ENCODE results near the gene MYO1H. TPM values are rescaled to one million over a fixed set of nuclear protein-coding genes. Genes with fewer than 3 reads are reported as not detected.

MYO1H gene
- total and polyA plus RNA-seq, 2 of the 13 experiments (the other 11 are each of a cell fraction or from before 2014, with no cell fraction given): not detected

DNA sequence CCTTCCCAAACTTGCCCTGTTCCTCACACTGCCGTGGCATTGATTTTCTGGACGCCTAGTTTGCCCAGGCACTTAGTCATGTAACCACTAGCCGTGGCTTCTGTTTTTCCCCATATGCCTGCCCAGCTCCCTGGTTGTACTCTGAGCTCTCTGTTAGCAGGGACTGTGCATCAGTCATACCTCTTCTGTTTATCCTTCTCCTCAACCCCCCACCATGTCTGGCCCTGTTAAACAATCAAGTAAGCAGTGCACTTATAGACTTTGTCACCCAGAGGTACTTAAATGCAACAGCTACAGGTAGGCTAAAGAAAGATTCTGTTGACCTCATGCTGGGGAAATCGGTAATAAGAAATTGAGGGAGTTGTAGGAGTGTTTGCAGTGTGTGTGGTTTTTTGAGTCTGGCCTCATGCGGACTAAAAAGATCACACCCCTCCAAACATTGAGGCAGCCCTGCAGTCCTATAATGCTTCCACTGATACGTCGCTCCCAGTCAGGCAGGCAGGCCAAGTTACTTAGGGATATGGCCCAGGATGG is 146.7 kb downstream of the MYO1H start (continued):
- TF ChIP-seq JUND (CRISPR knock-in tag; IDR thresholded peaks at IDR 0.05) (no peak), SOX5 (CRISPR knock-in tag; IDR thresholded peaks at IDR 0.05; ENCODE audit: borderline replicate concordance) (peak; percentile 76), ZEB1 (IDR thresholded peaks at IDR 0.05; ENCODE audit: insufficient replicate concordance, low read depth) (peak; percentile 56), UBTF (CRISPR knock-in tag; IDR thresholded peaks at IDR 0.05) (peak; percentile 59), MIXL1 (CRISPR knock-in tag; IDR thresholded peaks at IDR 0.05) (peak; percentile 24; the same call in 1 of the 2 replicates)

- ChIA-PET POLR2A (interaction anchor here (1.1 to 2.4 kb wide), 3 partner anchors 16 to 33 kb away, joined by 3 to 18 read pairs (median 11); partner anchors contain the start of genes KCTD10 and UBE3B), CTCF (ENCODE audit: low intra/inter-chr PET ratio, low total read pairs) (no interaction called here)
- H3K4me2 ChIP-seq (ENCODE audit: low read depth, low read length): peak overlapping the region; percentile 52
- in situ Hi-C loops (cut with HindIII; ENCODE audit: extremely low pct_ligation_motif_present, low pct_unique_long_range_greater_than_20kb) (no loop called here), intact Hi-C loops (cut with micrococcal nuclease; ENCODE audit: unreplicated experiment) (loop anchor here (2.0 kb wide), 1 partner anchor 18 kb away; the partner anchor contains the start of genes KCTD10 and UBE3B)
- no peaks in the 10 kb centered on the region for H3K79me2 ChIP-seq (ENCODE audit: insufficient read depth, low read length)
- H3K4me3 ChIP-seq (replicated peaks in 1 of 3; ENCODE audit: insufficient read depth in 1 of 3, low read depth in 2 of 3, low read length in 3 of 3): no peak overlapping the region; a peak in 1 of 6 replicates
- H3K4me1 ChIP-seq (ENCODE audit: insufficient read depth, low read length): peaks cover 26% of the 10 kb centered on the region
- H3K36me3 ChIP-seq (replicated peaks in 1 of 2; ENCODE audit: control insufficient read depth in 1 of 2, insufficient read depth in 2 of 2, low read length in 2 of 2): peaks cover 5 to 36% of the 10 kb centered on the region in 2 experiments
- BruUV-seq (replicated peaks): no TSS peak
- H3K9ac ChIP-seq (ENCODE audit: insufficient read depth, low read depth, low read length): peak overlapping the region; percentile 47
- H3K27ac ChIP-seq (ENCODE audit: extremely low read length, insufficient read depth, low read length): peak overlapping the region; percentile 77
- H2AFZ ChIP-seq (ENCODE audit: low read length): no peak overlapping the region
- no peaks in the 10 kb centered on the region for H3K27me3 ChIP-seq (ENCODE audit: control insufficient read depth in 1 of 2, insufficient read depth in 2 of 2, low read length in 2 of 2)
- ATAC-seq: peak; percentile 27
- no peak for FAIRE-seq
- H4K20me1 ChIP-seq (ENCODE audit: insufficient read depth, low read length): no peaks in the 10 kb centered on the region
- TF ChIP-seq ZFX (CRISPR knock-in tag; IDR thresholded peaks at IDR 0.05; ENCODE audit: low read depth) (no peak), ZSCAN21 (CRISPR knock-in tag; IDR thresholded peaks at IDR 0.05; ENCODE audit: borderline replicate concordance) (no peak), AKAP8 (CRISPR knock-in tag; IDR thresholded peaks at IDR 0.05) (no peak), SMARCE1 (IDR thresholded peaks at IDR 0.05; ENCODE audit: borderline replicate concordance) (no peak), ZNF772 (CRISPR knock-in tag; IDR thresholded peaks at IDR 0.05) (no peak), XRCC5 (optimal IDR thresholded peaks at IDR 0.05; ENCODE audit: low read length) (no peak), CENPT (CRISPR knock-in tag; IDR thresholded peaks at IDR 0.05; ENCODE audit: low read depth) (no peak), ZBTB44 (CRISPR knock-in tag; IDR thresholded peaks at IDR 0.05) (no peak)
- H3K9me3 ChIP-seq (ENCODE audit: low read length): no peaks in the 10 kb centered on the region
- no peak for DNase-seq (ENCODE audit: low spot score)
Observed at GRCh38 chr12:109495012-109495411, 147.3 kb downstream of the MYO1H start.

Data from HepG2 (cell line).